DMS53 (cell line): Measurements from ENCODE around the gene PMEPA1.

Experiments
- DNase-seq: peaks from one replicate; lab custom pipeline; 2025; lab: John Stamatoyannopoulos, UW

Gene PMEPA1

GRCh38 chr20:57660922-57661745, 48.7 kb downstream of the PMEPA1 start:
- no peak for DNase-seq

GRCh38 chr20:57660181-57660921, 49.5 kb downstream of the PMEPA1 start:
- no peak for DNase-seq

GRCh38 chr20:57659517-57660180, 50.2 kb downstream of the PMEPA1 start:
- no peak for DNase-seq

GRCh38 chr20:57658833-57659516, 50.8 kb downstream of the PMEPA1 start:
- no peak for DNase-seq

GRCh38 chr20:57658447-57658832, 51.4 kb downstream of the PMEPA1 start:
- DNase-seq = no peak

- no peak for DNase-seq
Measured at GRCh38 chr20:57657535-57658446, 52.0 kb downstream of the PMEPA1 start.

- DNase-seq = no peak
Measured at GRCh38 chr20:57656821-57657534, 52.8 kb downstream of the PMEPA1 start.

GRCh38 chr20:57656252-57656820, 53.5 kb downstream of the PMEPA1 start:
- DNase-seq = no peak

GRCh38 chr20:57655809-57656155, 54.0 kb downstream of the PMEPA1 start:
- DNase-seq = no peak

GRCh38 chr20:57654998-57655808, 54.6 kb downstream of the PMEPA1 start:
- no peak for DNase-seq

GRCh38 chr20:57654363-57654997, 55.3 kb downstream of the PMEPA1 start:
- peak; percentile 34 for DNase-seq

GRCh38 chr20:57653910-57654309, 55.9 kb downstream of the PMEPA1 start:
- DNase-seq = no peak

- DNase-seq = no peak
Measured at GRCh38 chr20:57653546-57653900, 56.3 kb downstream of the PMEPA1 start.

- DNase-seq = no peak
Measured at GRCh38 chr20:57652606-57653545, 56.9 kb downstream of the PMEPA1 start.

- DNase-seq = no peak
Measured at GRCh38 chr20:57651881-57652605, 57.8 kb downstream of the PMEPA1 start.

GRCh38 chr20:57650756-57651483, 58.9 kb downstream of the PMEPA1 start:
- DNase-seq = no peak
